HepG2 (cell line): ENCODE measurements around the gene HIC1. TPM values are rescaled to one million over a fixed set of nuclear protein-coding genes. Genes with fewer than 3 reads are reported as not detected.

ENCODE experiments used
- ADNP ChIP-seq: sonication (generic); formaldehyde crosslinking; IDR thresholded peaks from 2 replicates; pipeline ENCODE4 v1.4.0; 2020; ENCODE audit warnings: missing genetic modification reagents
- CSRNP2 ChIP-seq: sonication (generic); formaldehyde crosslinking; conservative IDR thresholded peaks from 2 replicates; pipeline ENCODE4 v1.8.0; 2022; ENCODE audit warnings: low read depth, missing genetic modification reagents
- ESRRA ChIP-seq: sonication (generic); formaldehyde crosslinking; IDR thresholded peaks from 2 replicates; pipeline ENCODE4 v1.5.1; 2020; ENCODE audit warnings: mild to moderate bottlenecking, low read depth, missing genetic modification reagents
- HMG20B ChIP-seq: conservative IDR thresholded peaks from 2 replicates; pipeline ENCODE4 v1.6.1; 2016; ENCODE audit warnings: missing genetic modification reagents, missing compliant biosample characterization
- IKZF1 ChIP-seq: fragments of 450-650 bp; IDR thresholded peaks from 2 replicates; pipeline ENCODE4 v1.7.1; 2016
- ISL2 ChIP-seq: sonication (generic); formaldehyde crosslinking; IDR thresholded peaks from 2 replicates; pipeline ENCODE4 v1.5.0; 2020; ENCODE audit warnings: missing genetic modification reagents
- NFIC ChIP-seq: IDR thresholded peaks from 2 replicates; pipeline ENCODE4 v1.6.1; 2012; ENCODE audit warnings: mild to moderate bottlenecking, low read length, inconsistent platforms
- NR2F2 ChIP-seq: IDR thresholded peaks from 2 replicates; pipeline ENCODE4 v1.6.1; 2012; ENCODE audit warnings: low read depth, inconsistent platforms, borderline replicate concordance
- POLR2A ChIP-seq, 2 experiments: IDR thresholded peaks; 2 replicates each; pipeline ENCODE4 v1.6.1; 2011; ENCODE audit warnings: low read depth in 2 of 2, low read length in 2 of 2, mild to moderate bottlenecking in 1 of 2, moderate library complexity in 1 of 2; ENCODE audit not compliant: insufficient read depth in 1 of 2
- PPARG ChIP-seq: conservative IDR thresholded peaks from 2 replicates; pipeline ENCODE4 v1.6.1; 2016; ENCODE audit warnings: missing biosample characterization, missing genetic modification reagents
- PRMT3 ChIP-seq: sonication (generic); formaldehyde crosslinking; IDR thresholded peaks from 2 replicates; pipeline ENCODE4 v1.8.1; 2022; ENCODE audit warnings: low read depth, mild to moderate bottlenecking, moderate library complexity, missing genetic modification reagents, borderline replicate concordance
- RNF2 ChIP-seq: fragments of 450-650 bp; conservative IDR thresholded peaks from 2 replicates; pipeline ENCODE4 v1.6.1; 2016; ENCODE audit warnings: low read depth
- SKI ChIP-seq: fragments of 450-650 bp; IDR thresholded peaks from one replicate; pipeline ENCODE4 v1.6.1; 2018; ENCODE audit warnings: mild to moderate bottlenecking; ENCODE audit not compliant: partially characterized antibody
- SMYD3 ChIP-seq: sonication (generic); formaldehyde crosslinking; IDR thresholded peaks from 2 replicates; pipeline ENCODE4 v1.8.1; 2023; ENCODE audit warnings: mild to moderate bottlenecking, missing genetic modification reagents
- STAT6 ChIP-seq: sonication (generic); formaldehyde crosslinking; IDR thresholded peaks from 2 replicates; pipeline ENCODE4 v1.4.0; 2020; ENCODE audit warnings: missing genetic modification reagents, mild to moderate bottlenecking, borderline replicate concordance
- THRA ChIP-seq: sonication (generic); formaldehyde crosslinking; IDR thresholded peaks from 2 replicates; pipeline ENCODE4 v1.4.0; 2020; ENCODE audit warnings: missing genetic modification reagents, borderline replicate concordance
- ZNF143 ChIP-seq: sonication (generic); formaldehyde crosslinking; IDR thresholded peaks from 2 replicates; pipeline ENCODE4 v1.4.0; 2020; ENCODE audit warnings: missing genetic modification reagents
- ZNF343 ChIP-seq: sonication (generic); formaldehyde crosslinking; IDR thresholded peaks from 2 replicates; pipeline ENCODE4 v1.4.0; 2020; ENCODE audit warnings: mild to moderate bottlenecking, missing genetic modification reagents
- ZNF414 ChIP-seq: sonication (generic); formaldehyde crosslinking; IDR thresholded peaks from 2 replicates; pipeline ENCODE4 v1.5.0; 2020; ENCODE audit warnings: missing genetic modification reagents
- ZNF431 ChIP-seq: sonication (generic); formaldehyde crosslinking; IDR thresholded peaks from 2 replicates; pipeline ENCODE4 v1.9.0; 2022; ENCODE audit warnings: missing genetic modification reagents, low read depth, mild to moderate bottlenecking, borderline replicate concordance
- ZNF446 ChIP-seq: sonication (generic); formaldehyde crosslinking; IDR thresholded peaks from 2 replicates; pipeline ENCODE4 v1.5.0; 2020; ENCODE audit warnings: mild to moderate bottlenecking, missing genetic modification reagents
- ZNF451 ChIP-seq: sonication (generic); formaldehyde crosslinking; IDR thresholded peaks from 2 replicates; pipeline ENCODE4 v1.5.0; 2020; ENCODE audit warnings: mild to moderate bottlenecking, missing genetic modification reagents
- ZNF460 ChIP-seq: sonication (generic); formaldehyde crosslinking; IDR thresholded peaks from 2 replicates; pipeline ENCODE4 v1.5.1; 2020; ENCODE audit warnings: missing genetic modification reagents, mild to moderate bottlenecking, borderline replicate concordance
- ZNF564 ChIP-seq: sonication (generic); formaldehyde crosslinking; IDR thresholded peaks from 2 replicates; pipeline ENCODE4 v1.8.1; 2023; ENCODE audit warnings: mild to moderate bottlenecking, missing genetic modification reagents
- ZNF792 ChIP-seq: IDR thresholded peaks from 2 replicates; pipeline ENCODE4 v1.6.1; 2016
- polyA plus RNA-seq, 8 experiments: library from polyadenylated mRNA; depleted of rRNA in 3 of 8; stranded (reverse) in 7 of 8; unstranded in 1 of 8; fragments of >200 nt; fragmentation: Illumina TruSeq in 4 of 8; extraction: Trizol in 4 of 8; gene quantifications; 2 replicates each; pipeline versions ENCODE4 v1.2.1 to v1.2.3, GENCODE V29; 2011 to 2016; ENCODE audit warnings: low read depth in 4 of 8, missing spikeins in 1 of 8, mixed read lengths in 1 of 8; ENCODE audit not compliant: insufficient read depth in 1 of 8
- total RNA-seq, 5 experiments: library from RNA; depleted of rRNA; stranded (reverse); fragments of >200 nt; fragmentation: Illumina TruSeq; extraction: Trizol; gene quantifications; 2 replicates each; pipeline ENCODE4 v1.2.3, GENCODE V29; 2016; ENCODE audit warnings: low read depth in 1 of 5

Gene HIC1
- total and polyA plus RNA-seq, 2 of the 13 experiments (the other 11 are each of a cell fraction or from before 2014, with no cell fraction given): 0.04 to 0.31 TPM

- TF ChIP-seq STAT6: no peak; the same call in 1 of the 2 replicates
- no peak for TF ChIP-seq PRMT3 (CRISPR knock-in tag)
- TF ChIP-seq ISL2: peak; percentile 52
- TF ChIP-seq HMG20B (CRISPR knock-in tag): no peak
- TF ChIP-seq ESRRA (CRISPR knock-in tag): peak; percentile 37; the same call in 1 of the 2 replicates
- TF ChIP-seq ZNF414 (CRISPR knock-in tag): peak; percentile 75; the same call in 1 of the 2 replicates
- TF ChIP-seq PPARG: 0 out of 2 replicates have a peak, but pooled peaks have one; percentile 61
- TF ChIP-seq ZNF564: 0 out of 2 replicates have a peak, but pooled peaks have one; percentile 66
- no peak for TF ChIP-seq RNF2
- TF ChIP-seq THRA (CRISPR knock-in tag): peak; percentile 41; the same call in 1 of the 2 replicates
- 0 out of 2 replicates have a peak, but pooled peaks have one; percentile 40 for TF ChIP-seq ZNF343 (CRISPR knock-in tag)
- TF ChIP-seq CSRNP2: no peak
- 0 out of 2 replicates have a peak, but pooled peaks have one; percentile 56 for TF ChIP-seq ZNF792 (CRISPR knock-in tag)
- peak; percentile 61; the same call in 1 of the 2 replicates for TF ChIP-seq ZNF143 (CRISPR knock-in tag)
- no peak for TF ChIP-seq SKI
- TF ChIP-seq ZNF431: no peak; the same call in 1 of the 2 replicates
- TF ChIP-seq ADNP (CRISPR knock-in tag): no peak
- TF ChIP-seq ZNF446 (CRISPR knock-in tag): no peak
- TF ChIP-seq POLR2A (IDR thresholded peaks at IDR 0.05; ENCODE audit: insufficient read depth in 1 of 2, low read depth in 2 of 2, low read length in 2 of 2): peak; percentile 81
- no peak for TF ChIP-seq SMYD3 (CRISPR knock-in tag)
- TF ChIP-seq NR2F2: no peak
- TF ChIP-seq IKZF1: no peak
- peak; percentile 67; the same call in 1 of the 2 replicates for TF ChIP-seq ZNF451
- TF ChIP-seq NFIC: no peak
- TF ChIP-seq ZNF460 (CRISPR knock-in tag): no peak; the same call in 1 of the 2 replicates
Observed at GRCh38 chr17:2041561-2042389, 13.1 kb upstream of the HIC1 start, which contains the start of gene OVCA2 (continued).
